Endodermal cell (in vitro differentiated cells): ENCODE data around the gene PODNL1. TPM values are rescaled to one million over a fixed set of nuclear protein-coding genes. Genes with fewer than 3 reads are reported as not detected.
"Not testable (repeated sequence)": the region's sequence is repeated elsewhere in the genome, so short reads cannot be mapped to it uniquely, and the experiment has no call there.

Experiments used
- DNase-seq: peaks from one replicate; pipeline ENCODE4 v3.0.0-alpha.2; 2017
- H3K27ac ChIP-seq: 2 replicates; pipeline ENCODE4 v1.5.1; 2013; ENCODE audit warnings: mild to moderate bottlenecking, low read depth, low read length, moderate library complexity
- H3K27me3 ChIP-seq: 2 replicates; pipeline ENCODE4 v1.6.1; 2013; ENCODE audit warnings: mild to moderate bottlenecking, low read length, moderate library complexity; ENCODE audit not compliant: insufficient read depth, control insufficient read depth, poor library complexity, severe bottlenecking
- H3K36me3 ChIP-seq: 2 replicates; pipeline ENCODE4 v1.7.0; 2013; ENCODE audit warnings: mild to moderate bottlenecking, low read length, moderate library complexity; ENCODE audit not compliant: control insufficient read depth, insufficient read depth
- H3K4me1 ChIP-seq: one replicate; pipeline ENCODE4 v1.7.0; 2013; ENCODE audit warnings: low read length; ENCODE audit not compliant: control insufficient read depth, insufficient read depth
- H3K4me3 ChIP-seq: 2 replicates; pipeline ENCODE4 v1.5.1; 2013; ENCODE audit warnings: mild to moderate bottlenecking, low read length, moderate library complexity
- H3K9ac ChIP-seq: 2 replicates; pipeline ENCODE4 v1.6.1; 2013; ENCODE audit warnings: mild to moderate bottlenecking, low read length, moderate library complexity; ENCODE audit not compliant: poor library complexity, severe bottlenecking; ENCODE audit errors: extremely low read depth
- H3K9me3 ChIP-seq: 2 replicates; pipeline ENCODE4 v1.6.1; 2013; ENCODE audit warnings: mild to moderate bottlenecking, low read length, moderate library complexity; ENCODE audit not compliant: control insufficient read depth
- H3K27ac Mint-ChIP-seq: 2 replicates; pipeline ENCODE4 v1.8.0; 2020; ENCODE audit warnings: mixed read lengths
- H3K27me3 Mint-ChIP-seq: 2 replicates; pipeline ENCODE4 v1.8.0; 2021; ENCODE audit warnings: mild to moderate bottlenecking, mixed read lengths; ENCODE audit not compliant: insufficient read depth
- H3K36me3 Mint-ChIP-seq: 2 replicates; pipeline ENCODE4 v1.8.0; 2020; ENCODE audit warnings: low read depth, mixed read lengths
- H3K4me1 Mint-ChIP-seq: 2 replicates; pipeline ENCODE4 v1.8.0; 2020; ENCODE audit warnings: mixed read lengths
- H3K4me3 Mint-ChIP-seq: 2 replicates; pipeline ENCODE4 v1.8.0; 2020; ENCODE audit warnings: mild to moderate bottlenecking, moderate library complexity, mixed read lengths
- H3K9me3 Mint-ChIP-seq: 2 replicates; pipeline ENCODE4 v1.8.0; 2020; ENCODE audit warnings: mild to moderate bottlenecking, mixed read lengths
- WGBS, 2 experiments: methylation state at CpG; one replicate each; pipeline versions ENCODE4 v1.1.5 to v1.1.7; 2013; ENCODE audit warnings: missing lambda C conversion rate in 2 of 2, mixed read lengths in 1 of 2; ENCODE audit not compliant: insufficient coverage in 1 of 2, insufficient read length in 1 of 2; 5-methylcytosine and 5-hydroxymethylcytosine counted together
- total RNA-seq, 2 donors: library from RNA; stranded (reverse); fragmentation: NEBNext Ultra II Directional in 1 of 2; extraction: Animal tissue kit (Norgen Biotek cat#: 25700) in 1 of 2; gene quantifications; 2 replicates in 1 of 2; 3 replicates in 1 of 2; pipeline ENCODE4 v1.2.1, GENCODE V29; 2021
- TF ChIP-seq, protein P1 (sequence below): fragments of 200-600 bp; sonication (generic); conservative IDR thresholded peaks from 2 replicates; pipeline ENCODE4 v1.5.0; 2021; ENCODE audit warnings: antibody characterized with exemption, mild to moderate bottlenecking

PODNL1 gene
- total RNA-seq, 2 donors from 2014 or later: 0.29 TPM; not detected in 1

DNA sequence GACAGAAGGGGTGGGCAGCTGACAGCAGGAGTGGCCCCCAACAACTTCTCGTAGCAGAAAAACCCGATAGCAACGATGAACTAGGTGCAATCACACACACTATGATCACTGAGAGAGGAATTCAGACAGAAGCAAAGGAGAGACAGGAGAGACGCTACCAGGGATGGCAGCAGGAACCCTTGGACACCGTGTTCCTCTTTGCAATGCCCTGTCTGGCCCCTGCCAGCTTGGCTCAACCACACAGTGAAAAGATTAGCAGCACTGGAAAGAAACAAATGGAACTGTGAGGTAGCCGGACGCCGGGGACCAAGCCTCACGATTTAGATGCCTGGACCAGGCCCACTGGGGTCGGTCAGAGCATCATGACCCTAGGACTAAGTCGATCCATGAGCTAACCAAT is 37.7 kb upstream of the PODNL1 start:
- Histone ChIP-seq H3K4me1 (no peaks in the 10 kb centered on the region), H3K4me3 (no peak overlapping the region), H3K27ac (no peak overlapping the region), H3K9me3 (no peaks in the 10 kb centered on the region), H3K27me3 (no peaks in the 10 kb centered on the region), H3K9ac (no peak overlapping the region), H3K36me3 (peaks cover 15% of the 10 kb centered on the region)
- Mint-ChIP-seq H3K27ac (no peak overlapping the region), H3K4me1 (peaks cover 10% of the 10 kb centered on the region), H3K36me3 (peaks cover 43% of the 10 kb centered on the region), H3K27me3 (no peaks in the 10 kb centered on the region), H3K9me3 (no peaks in the 10 kb centered on the region), H3K4me3 (no peak overlapping the region)
- 91 to 98% methylated on average over 11 of the region's 11 CpGs for WGBS, 2 experiments
- no peak for DNase-seq
- TF ChIP-seq, protein P1, sequence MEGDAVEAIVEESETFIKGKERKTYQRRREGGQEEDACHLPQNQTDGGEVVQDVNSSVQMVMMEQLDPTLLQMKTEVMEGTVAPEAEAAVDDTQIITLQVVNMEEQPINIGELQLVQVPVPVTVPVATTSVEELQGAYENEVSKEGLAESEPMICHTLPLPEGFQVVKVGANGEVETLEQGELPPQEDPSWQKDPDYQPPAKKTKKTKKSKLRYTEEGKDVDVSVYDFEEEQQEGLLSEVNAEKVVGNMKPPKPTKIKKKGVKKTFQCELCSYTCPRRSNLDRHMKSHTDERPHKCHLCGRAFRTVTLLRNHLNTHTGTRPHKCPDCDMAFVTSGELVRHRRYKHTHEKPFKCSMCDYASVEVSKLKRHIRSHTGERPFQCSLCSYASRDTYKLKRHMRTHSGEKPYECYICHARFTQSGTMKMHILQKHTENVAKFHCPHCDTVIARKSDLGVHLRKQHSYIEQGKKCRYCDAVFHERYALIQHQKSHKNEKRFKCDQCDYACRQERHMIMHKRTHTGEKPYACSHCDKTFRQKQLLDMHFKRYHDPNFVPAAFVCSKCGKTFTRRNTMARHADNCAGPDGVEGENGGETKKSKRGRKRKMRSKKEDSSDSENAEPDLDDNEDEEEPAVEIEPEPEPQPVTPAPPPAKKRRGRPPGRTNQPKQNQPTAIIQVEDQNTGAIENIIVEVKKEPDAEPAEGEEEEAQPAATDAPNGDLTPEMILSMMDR: no peak

DNA sequence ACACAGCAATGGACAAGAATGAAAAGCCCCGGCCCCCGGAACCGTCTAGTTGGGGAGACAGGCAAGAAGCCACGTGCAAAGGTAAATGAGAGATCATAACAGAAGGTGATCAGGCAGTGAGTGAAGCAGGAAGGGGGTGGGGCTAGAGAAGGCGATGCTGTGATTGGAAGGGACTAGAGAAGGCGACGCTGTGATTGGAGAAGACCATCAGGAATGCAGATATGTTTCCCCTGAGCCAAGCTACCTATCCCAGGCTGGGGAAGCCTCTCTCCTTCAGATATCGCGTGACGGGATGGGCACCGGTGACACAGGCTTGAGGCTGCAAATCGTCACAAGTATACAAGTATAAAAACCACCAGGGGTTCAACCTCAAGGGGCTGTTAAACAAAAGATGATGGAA is 35.9 kb upstream of the PODNL1 start:
- H3K4me3 Mint-ChIP-seq: no peak overlapping the region
- Histone ChIP-seq H3K27me3 (no peaks in the 10 kb centered on the region), H3K4me1 (no peaks in the 10 kb centered on the region), H3K4me3 (no peak overlapping the region), H3K9ac (no peak overlapping the region), H3K9me3 (no peaks in the 10 kb centered on the region), H3K36me3 (peaks cover 26% of the 10 kb centered on the region), H3K27ac (no peak overlapping the region)
- H3K4me1 Mint-ChIP-seq: peaks cover 10% of the 10 kb centered on the region
- TF ChIP-seq, protein P1: no peak
- no peaks in the 10 kb centered on the region for H3K9me3 Mint-ChIP-seq
- peak overlapping the region; percentile 77 for H3K27ac Mint-ChIP-seq
- 31 to 44% methylated on average over 9 to 12 of the region's 12 CpGs for WGBS, 2 experiments
- peak; percentile 94 for DNase-seq
- H3K27me3 Mint-ChIP-seq: no peaks in the 10 kb centered on the region
- H3K36me3 Mint-ChIP-seq: peaks cover 53% of the 10 kb centered on the region

DNA sequence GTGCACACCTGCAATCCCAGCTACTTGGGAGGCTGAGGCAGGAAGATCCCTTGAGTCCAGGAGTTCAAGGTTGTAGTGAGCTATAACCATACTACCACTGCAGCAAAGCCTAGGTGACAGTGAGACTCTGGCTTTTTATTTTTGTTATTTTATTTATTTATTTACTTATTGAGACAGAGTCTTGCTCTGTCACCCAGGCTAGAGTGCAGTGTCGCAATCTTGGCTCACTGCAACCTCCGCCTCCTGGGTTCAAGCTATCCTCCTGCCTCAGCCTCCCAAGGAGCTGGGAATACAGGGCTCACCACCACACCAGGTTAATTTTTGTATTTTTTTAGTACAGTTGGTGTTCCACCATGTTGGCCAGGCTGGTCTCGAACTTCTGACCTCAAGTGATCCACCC is 35.3 kb upstream of the PODNL1 start:
- not testable (repeated sequence) for DNase-seq, H3K4me3 ChIP-seq, H3K4me3 Mint-ChIP-seq, H3K27ac ChIP-seq, H3K27me3 Mint-ChIP-seq, H3K27me3 ChIP-seq, H3K9me3 Mint-ChIP-seq, H3K9me3 ChIP-seq, H3K9ac ChIP-seq, H3K27ac Mint-ChIP-seq, H3K4me1 ChIP-seq
- peaks cover 10% of the 10 kb centered on the region for H3K4me1 Mint-ChIP-seq
- peaks cover 58% of the 10 kb centered on the region for H3K36me3 Mint-ChIP-seq
- 84 to 96% methylated on average over 2 to 3 of the region's 3 CpGs for WGBS, 2 experiments
- H3K36me3 ChIP-seq: peaks cover 30% of the 10 kb centered on the region
